A204.1 (cell line): Measurements from ENCODE around the gene KLK10.
"Not testable (repeated sequence)": the region's sequence is repeated elsewhere in the genome, so short reads cannot be mapped to it uniquely, and the experiment has no call there.

ENCODE experiments used
- FAIRE-seq: peaks from 2 replicates; lab custom pipeline; 2012; peaks lifted over from hg19 to GRCh38; lab: Jason Lieb, UNC

The KLK10 gene

DNA sequence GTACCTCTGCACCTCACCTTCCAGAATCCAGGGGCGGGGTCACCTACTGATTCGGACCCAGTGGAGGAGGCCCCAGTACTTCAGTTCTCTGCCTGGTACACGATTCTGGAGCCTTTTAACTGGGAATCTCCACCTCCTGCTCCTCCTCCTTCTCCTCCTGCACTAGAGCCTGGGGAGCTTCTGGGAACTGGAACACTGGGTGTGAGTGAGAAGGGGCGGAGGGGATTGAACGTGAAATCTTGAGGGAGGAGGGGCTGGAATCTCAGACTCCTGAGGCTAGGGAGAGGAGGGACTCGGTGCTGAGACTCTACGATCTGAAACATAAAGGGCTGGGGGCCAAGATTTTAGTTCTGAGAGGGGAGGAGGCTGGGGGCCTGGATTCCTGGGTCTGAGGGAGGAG lies 18.0 kb downstream of the KLK10 start, which contains the start of gene KLK8:
Gene KLK8, minus strand, starts transcription at position 90 of the 400 bp plus-strand sequence. CDS start 437 bp downstream, outside the sequence.
- no peak for FAIRE-seq

DNA sequence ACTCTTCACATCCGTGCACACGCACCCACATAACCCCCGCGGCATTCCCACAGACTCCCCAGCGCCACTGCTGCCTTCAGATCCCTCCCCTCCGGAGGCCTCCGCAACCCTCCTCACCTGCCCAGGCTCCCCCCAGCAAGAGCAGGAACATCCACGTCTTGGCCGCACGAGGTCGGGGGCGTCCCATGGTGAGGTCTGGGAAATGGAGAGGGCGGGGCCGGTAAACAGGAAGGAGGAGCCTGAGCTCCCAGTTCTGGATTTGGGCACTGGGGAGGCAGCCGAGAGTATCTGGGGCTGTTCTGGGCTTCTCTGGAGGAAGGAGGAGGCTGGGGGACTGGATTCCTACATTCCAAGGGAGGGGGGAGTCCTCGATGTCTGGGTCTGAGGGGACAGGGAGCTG lies 18.5 kb downstream of the KLK10 start:
- FAIRE-seq: no peak

DNA sequence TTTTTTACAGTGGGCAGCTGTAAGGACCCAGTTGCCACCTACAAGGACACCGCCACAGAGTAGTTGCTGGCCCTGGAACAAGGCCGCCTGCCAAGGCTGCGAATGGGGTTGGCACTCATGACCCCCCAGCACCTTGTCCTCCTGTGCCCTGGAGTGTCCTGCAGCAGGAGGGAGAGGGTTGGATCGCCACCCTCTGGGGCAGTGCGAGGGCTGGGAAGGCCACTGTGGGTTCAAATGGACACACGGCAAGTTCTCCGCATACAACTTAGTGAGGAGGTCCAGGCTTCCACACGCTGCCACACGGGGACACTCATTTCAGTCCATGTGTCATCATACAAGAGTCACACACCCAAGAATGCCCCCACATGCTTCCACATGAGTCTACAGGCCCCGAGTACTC lies 19.1 kb downstream of the KLK10 start:
- FAIRE-seq: no peak

DNA sequence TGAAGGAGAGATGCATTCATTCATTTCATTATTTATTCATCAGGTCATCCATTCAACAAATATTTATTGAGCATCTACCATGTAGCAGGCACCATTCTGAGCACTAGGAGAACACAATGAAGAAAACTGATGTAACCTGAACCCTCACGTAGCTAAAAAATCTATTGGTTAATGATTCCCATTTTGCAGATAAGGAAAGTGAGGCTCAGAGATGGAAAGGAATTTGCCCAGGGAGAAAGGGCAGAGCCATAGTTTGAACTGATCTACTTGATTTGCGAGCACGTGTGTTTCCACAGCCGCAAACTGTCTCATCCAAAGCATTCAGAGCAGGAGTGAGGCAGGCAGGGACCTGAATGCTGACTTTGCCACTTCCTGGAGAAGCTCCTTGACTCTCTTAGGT lies 20.8 kb downstream of the KLK10 start:
- FAIRE-seq: no peak

DNA sequence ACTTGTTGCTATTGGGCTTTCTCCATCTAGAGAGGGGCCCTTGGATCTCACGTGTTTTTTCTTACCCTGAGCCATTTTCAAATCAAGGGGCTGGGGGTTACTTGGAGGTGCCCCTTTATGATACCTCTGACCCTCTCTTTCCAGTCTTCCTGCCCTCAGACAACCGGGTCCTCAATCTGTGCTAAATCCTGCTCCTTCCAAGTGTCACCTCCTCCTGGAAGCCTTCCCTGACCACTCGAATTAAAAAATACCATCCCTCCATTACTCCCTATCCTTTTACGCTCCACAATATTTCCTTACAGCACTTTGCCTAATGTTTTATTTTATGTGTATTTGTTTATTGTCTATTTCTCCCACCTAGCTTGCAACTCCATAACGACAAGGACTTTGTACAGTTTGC lies 21.4 kb downstream of the KLK10 start:
- no peak for FAIRE-seq

DNA sequence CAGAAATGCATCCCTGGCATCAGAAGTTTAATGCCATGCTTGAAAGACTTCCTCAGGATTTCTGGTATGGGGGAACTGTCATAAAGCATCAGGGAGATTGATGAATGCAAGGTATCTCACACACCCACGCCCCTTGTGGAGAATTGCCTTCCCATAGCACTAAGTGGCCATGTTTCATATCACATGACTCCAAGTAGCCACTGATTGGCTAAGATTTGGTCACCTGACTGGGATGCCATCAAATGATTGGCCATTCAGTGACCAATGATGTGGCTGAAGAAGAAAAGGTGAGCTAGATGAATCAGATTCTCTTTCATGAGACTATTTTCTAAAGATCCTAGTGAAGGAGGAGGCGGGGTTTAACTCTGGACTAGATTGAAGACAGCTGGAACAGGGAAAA lies 25.4 kb downstream of the KLK10 start:
- no peak for FAIRE-seq

DNA sequence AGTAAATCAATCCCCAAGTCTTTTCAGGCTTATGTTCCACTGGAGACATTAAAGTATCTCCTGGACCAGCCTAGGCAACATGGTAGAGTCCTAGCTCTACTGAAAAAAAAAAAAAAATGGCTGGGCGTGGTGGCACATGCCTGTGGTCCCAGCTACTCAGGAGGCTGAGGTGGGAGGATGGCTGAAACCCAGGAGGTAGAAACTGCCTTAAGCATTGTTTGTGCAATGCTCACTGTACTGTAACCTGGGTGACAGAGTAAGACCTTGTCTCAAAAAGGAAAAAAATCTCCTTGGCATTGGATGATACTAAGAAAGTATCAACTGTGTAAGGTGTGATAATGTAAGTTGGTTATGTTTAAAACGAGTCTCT lies 26.9 kb downstream of the KLK10 start:
- no peak for FAIRE-seq

DNA sequence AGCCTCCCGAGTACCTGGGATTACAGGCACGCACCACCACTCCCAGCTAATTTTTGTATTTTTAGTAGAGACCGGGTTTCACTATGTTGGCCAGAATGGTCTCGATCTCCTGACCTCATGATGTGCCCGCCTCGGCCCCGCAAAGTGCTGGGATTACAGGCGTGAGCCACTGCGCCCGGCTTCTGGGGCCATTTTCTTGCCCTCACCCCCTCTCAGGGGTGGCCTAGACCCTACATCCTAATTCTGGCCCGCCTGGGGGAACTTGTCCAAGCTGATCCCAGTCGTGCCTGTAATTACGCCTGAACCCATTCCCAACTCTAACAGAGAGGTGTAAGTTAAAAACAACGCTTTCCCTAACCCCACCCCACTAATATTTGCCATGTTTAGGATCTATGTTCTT lies 35.1 kb downstream of the KLK10 start:
- FAIRE-seq: not testable (repeated sequence)

DNA sequence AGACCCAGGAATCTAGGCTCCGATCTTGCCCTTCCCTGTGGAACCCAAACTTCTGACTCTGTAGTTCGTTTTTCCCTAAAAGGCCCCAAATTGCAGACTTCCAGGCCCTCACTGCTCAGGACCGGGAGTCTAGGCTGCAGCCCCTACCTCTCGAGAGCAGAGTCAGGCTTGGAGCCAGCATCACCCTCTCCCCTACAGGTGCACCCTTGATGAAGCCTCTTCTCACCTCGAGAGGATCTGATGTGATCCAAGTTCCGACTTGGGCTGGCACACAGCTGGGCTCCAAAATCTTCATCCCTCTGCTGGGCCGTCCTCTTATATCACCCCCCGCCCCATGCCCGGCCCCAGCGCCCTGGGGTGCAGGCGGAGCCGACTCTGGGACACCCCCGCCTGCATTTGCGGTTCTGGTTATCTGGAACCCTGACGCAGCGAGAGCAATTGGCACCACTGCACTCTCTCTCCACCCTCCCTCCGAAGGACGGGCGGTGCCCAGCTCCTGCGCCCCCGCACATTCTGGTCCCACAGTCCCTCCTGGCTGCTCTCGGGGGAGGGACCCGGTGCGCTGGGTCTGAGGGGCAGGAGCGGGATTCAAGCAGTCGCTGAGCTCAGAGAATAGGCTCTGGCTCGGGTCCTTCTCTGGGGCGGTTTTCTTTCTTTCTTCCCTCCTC lies 35.8 kb downstream of the KLK10 start, which contains the start of gene KLK7:
Gene KLK7, minus strand, starts transcription at position 293 of the 668 bp plus-strand sequence. CDS start 1,518 bp downstream, outside the sequence.
- FAIRE-seq: no peak

DNA sequence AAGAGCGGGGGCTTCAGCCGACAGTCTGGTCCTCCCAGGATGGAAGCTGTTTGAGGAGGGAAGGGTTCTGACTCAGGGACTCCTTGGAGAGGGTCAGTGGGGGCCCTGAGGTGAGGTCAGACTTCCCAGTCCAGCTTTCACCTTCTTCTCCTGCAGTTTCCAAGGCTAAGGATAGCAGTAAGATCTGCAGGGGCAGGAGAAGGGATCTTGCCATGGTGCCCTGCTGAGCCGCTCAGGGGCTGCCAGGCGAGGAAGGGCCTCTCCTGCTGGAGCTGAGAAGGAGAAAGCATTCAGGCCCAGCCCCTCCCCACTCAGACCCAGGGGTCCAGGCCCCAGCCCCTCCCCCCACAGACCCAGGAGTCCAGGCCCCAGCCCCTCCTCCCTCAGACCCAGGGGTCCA lies 37.3 kb downstream of the KLK10 start:
- no peak for FAIRE-seq

DNA sequence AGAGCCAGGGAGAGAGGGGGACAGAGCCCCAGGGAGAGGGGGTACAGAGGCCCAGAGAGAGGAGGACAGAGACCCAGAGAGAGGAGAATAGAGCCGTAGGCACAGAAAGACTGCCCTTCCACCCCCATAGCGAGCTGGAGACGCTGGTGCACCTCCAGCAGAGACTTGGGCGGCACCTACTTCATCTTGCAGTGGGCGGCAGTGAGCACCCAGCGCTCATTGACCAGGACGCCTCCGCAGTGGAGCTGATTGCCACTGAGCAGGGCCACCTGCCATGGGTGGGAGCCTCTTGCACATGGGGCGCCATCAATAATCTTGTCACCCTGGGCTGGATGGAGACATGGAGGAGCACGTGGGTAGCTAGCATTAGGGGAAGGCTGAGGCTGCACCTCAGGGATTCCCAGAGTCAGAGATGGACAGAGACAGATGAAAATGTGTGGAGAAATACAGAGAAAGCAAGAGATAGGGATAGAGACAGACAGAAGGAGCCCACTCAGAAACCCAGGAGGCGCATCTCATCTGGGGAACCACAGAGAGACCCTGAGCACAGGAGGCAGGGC lies 37.8 kb downstream of the KLK10 start:
- FAIRE-seq: no peak

DNA sequence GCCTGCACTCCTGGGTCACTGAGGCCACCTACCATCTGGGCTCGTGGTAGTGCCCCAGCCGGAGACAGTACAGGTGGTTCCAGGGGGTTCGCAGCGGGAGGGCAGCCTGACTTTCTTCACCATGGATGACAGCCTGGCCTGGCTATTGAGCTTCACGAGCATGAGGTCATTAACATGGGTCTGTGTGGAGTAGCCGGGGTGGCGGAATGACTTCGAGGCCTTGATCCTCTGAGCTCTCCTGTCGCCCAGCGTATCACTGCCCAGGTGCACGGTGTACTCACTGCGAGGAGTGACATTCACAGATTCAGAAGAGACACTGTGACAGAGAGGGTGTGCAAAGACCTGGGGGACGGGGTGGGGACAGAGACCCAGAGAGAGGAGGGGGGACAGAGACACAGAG lies 39.3 kb downstream of the KLK10 start:
- FAIRE-seq: no peak

DNA sequence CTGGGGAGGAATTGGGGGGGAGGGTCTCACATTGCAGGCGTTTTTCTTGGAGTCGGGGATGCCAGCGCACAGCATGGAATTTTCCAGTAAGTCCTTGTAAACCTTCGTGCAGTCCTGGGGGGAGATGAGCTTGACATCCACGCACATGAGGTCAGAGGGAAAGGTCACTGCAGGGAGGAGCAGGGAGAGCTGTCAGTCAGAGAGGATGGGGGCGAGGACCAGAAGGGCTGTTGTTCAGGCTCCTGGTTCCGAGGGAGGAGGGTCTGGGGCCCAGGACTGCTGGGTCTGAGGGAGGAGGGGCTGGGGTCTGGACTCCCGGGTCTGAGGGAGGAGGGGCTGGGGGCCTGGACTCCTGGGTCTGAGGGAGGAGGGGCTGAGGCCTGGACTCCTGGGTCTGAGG lies 39.8 kb downstream of the KLK10 start:
- FAIRE-seq: no peak

DNA sequence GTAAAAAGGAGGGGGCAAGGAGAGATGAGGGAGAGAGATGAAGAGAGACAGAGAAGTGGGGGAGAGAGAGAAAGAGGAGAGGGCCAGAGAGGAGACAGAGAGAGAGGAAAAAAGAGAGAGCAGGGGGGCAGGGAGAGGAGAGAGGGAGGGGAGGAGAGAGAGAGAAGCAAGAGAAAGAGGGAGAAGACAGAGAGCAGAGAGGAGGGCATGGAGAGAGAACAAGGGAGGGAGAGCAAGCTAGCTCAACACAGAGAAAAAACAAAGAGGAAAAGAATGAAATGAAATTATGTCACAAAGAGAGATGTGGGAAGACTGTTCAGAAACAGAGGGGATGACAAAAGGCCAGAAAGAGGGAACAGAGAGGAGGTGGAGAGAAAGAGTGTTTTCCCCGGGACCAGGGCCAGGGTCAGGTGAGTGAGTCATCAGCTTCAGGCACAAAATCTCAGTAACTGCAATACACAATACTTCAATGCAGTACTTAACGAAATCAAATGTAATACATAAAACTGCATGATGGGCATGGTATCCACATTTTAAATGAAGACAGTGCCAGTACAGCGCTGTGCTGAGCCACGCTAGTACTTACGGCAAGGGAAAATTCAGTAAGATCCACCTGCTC lies 40.6 kb downstream of the KLK10 start:
- FAIRE-seq: no peak

DNA sequence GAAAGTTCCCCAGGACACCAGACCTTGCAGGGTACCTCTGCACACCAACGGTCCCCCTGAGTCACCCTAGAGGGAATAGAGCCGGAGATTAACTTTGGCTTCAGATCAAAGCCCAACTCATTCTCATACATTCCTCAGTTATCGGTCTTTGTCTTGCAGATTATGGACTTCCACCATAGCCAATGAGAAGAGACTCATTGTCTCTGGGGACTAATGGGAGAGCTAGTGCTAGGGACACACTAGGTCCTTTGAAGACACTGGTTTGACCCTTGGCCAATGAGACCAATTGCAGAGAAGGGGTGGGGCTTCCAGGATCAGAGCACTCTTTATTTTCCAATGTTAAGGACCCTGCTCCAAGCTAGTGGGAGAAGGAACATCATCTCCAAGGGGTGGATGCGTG lies 41.9 kb downstream of the KLK10 start:
- no peak for FAIRE-seq

DNA sequence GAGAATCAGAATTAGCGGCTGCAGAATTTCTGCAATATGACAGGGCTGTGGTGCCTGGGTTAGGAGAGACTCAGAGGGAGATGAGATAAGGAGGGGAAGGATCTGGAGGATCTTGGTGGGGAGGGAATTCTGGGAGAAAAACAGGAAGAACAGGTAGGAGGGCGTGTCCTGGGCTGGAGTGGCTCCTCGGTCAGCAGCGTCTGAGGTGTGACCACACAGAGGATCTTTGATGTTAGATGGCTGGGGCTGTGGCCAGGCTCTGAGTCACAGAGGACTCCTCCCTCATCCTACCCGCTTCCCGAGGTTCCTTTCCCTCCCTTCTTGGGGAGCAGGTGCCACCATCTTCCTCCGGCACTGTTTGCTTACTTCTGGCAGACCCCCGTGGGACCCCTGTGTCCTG lies 43.7 kb downstream of the KLK10 start:
- no peak for FAIRE-seq

DNA sequence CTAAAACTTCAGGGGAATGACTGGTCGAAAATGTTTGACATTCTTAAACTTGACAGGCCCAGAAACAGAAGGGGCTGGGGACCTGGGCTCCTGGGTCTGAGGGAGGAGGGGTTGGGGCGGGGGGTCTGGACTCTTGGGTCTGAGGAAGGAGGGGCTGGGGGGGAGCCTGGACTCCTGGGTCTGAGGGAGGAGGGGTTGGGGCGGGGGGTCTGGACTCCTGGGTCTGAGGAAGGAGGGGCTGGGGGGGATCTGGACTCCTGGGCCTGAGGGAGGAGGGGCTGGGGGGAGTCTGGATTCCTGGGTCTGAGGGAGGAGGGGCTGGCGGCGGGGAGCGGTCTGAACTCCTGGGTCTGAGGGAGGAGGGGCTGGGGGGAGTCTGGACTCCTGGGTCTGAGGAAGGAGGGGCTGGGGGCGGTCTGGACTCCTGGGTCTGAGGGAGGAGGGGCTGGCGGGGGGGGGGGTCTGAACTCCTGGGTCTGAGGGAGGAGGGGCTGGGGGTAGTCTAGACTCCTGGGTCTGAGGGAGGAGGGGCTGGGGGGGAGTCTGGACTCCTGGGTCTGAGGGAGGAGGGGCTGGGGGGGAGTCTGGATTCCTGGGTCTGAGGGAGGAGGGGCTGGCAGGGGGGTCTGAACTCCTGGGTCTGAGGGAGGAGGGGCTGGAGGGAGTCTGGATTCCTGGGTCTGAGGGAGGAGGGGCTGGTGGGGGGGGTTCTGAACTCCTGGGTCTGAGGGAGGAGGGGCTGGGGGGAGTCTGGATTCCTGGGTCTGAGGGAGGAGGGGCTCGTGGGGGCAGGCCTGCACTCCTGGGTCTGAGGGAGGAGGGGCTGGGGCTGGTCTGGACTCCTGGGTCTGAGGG lies 44.6 kb downstream of the KLK10 start:
- FAIRE-seq: no peak

DNA sequence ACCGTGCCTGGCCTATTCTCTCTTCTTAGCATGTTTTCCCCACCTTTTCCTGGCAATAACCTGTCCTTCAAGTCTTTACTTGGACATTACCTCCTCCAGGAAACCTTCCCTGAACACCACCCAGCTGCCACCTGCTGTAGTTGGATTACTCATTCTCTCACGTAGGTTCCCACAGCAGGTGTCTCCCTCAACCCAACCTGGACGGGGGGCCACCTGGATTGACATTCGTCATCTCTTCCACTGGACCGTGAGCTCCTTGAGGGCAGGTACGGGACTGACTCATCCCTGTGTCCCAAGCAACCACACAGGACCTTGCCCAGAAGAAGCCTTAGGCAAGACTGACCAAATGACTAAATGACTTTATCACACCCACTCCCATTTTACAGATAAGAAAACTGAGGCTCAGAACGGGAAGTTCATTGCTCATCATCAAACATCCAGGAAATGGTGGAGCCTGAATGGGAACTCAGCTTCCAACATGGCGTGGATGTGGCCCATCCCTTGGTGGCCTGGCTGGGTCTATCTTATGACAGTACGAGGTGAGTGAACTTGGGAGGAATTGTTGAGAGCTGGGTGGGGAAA lies 46.6 kb downstream of the KLK10 start:
- no peak for FAIRE-seq

DNA sequence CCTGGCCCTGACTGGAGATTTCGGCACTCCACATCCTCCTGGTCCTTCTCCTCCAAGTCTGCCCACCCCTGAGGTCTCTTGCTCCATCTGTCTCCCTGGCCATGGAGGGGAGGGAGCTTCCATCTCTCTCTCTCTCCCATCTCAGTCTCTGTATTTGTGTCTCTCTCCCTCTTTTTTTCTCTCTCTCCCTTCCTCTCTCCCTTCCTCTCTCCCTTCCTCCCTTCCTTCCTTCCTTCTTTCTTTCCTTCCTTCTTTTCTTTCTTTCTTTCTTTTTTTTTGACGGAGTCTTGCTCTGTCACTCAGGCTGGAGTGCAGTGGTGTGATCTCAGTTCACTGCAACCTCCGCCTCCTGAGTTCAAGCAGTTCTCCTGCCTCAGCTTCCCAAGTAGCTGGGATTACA lies 49.7 kb downstream of the KLK10 start:
- not testable (repeated sequence) for FAIRE-seq

DNA sequence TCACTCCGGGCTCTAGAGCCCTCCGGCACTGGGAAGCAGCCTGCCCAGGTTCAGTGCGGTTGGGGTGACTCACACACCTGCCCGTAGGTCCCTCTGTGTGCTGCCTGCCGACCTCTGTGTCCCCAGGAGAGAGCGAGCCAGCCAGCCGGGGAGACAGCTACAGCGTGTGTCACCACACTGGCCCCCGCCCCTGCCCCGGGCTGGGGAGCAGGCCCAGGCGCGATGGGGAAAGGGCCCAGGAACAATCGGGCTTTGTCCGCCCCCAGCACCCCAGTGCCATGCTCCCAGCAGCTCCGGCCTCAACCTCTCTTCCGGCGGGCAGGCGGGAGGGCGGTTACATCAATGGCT lies 50.1 kb downstream of the KLK10 start, which contains the start of gene KLK6:
Gene KLK6, minus strand, starts transcription at position 179 of the 348 bp plus-strand sequence. CDS start 1,487 bp downstream, outside the sequence.
- FAIRE-seq: no peak

DNA sequence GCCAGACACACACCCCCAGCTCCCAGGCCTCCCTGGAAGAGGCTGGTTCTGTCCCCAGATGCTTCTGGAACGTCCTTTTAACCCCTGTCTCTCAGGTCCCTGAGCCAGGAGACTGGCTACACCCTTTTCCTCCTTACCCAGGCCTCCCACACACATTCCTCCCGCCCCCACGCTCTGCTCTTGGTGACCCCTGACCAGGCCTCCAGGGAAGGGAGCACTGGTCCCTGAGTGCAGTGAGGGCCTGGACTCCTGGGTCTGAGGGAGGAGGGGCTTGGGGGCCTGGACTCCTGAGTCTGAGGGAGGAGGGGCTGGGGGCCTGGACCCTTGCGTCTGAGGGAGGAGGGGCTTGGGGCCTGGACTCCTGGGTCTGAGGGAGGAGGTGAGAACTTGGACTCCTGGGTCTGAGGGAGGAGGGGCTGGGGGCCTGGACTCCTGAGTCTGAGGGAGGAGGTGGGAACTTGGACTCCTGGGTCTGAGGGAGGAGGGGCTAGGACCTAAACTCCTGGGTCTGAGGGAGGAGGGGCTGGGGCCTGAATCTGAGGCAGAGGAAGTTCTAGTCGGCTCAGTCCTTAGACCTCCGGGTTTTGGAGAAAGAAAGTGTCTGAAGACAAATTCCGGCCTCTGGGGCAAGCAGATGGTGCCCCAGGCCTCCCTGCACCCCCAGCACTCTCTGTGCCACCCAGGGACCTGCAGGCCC lies 50.6 kb downstream of the KLK10 start:
- FAIRE-seq: no peak
